NB4 (cell line): ENCODE data around the gene ANXA6.

ENCODE experiments used
- DNase-seq: peaks from one replicate; pipeline ENCODE4 v3.0.0; 2010; ENCODE audit warnings: low read depth
- H3K4me3 ChIP-seq: one replicate; pipeline ENCODE4 v1.5.1; 2011; ENCODE audit warnings: mild to moderate bottlenecking, low read depth, low read length, moderate library complexity
- CTCF ChIP-seq: IDR thresholded peaks from one replicate; pipeline ENCODE4 v1.5.1; 2012; ENCODE audit warnings: low read depth, low read length
- MAX ChIP-seq: IDR thresholded peaks from 2 replicates; pipeline ENCODE4 v1.6.1; 2011; ENCODE audit warnings: low read depth, low read length
- MYC ChIP-seq: IDR thresholded peaks from 2 replicates; pipeline ENCODE4 v1.6.1; 2011; ENCODE audit warnings: low read depth, low read length
- POLR2A ChIP-seq: IDR thresholded peaks from 2 replicates; pipeline ENCODE4 v1.6.1; 2011; ENCODE audit warnings: mild to moderate bottlenecking; ENCODE audit not compliant: insufficient read length; ENCODE audit errors: extremely low read depth

Gene ANXA6

GRCh38 chr5:151076616-151077015, 81.0 kb downstream of the ANXA6 start:
- TF ChIP-seq POLR2A (no peak), MYC (no peak), MAX (no peak), CTCF (no peak)
- no peak overlapping the region for H3K4me3 ChIP-seq
- DNase-seq = no peak

- no peak for TF ChIP-seq MYC
- TF ChIP-seq MAX = no peak
- TF ChIP-seq CTCF = no peak
- no peak for TF ChIP-seq POLR2A
- DNase-seq = no peak
- no peak overlapping the region for H3K4me3 ChIP-seq
These were observed 81.8 kb downstream of the ANXA6 start for GRCh38 chr5:151075698-151076331.

GRCh38 chr5:151074557-151074956, 83.0 kb downstream of the ANXA6 start:
- no peak overlapping the region for H3K4me3 ChIP-seq
- TF ChIP-seq MAX (no peak), CTCF (no peak), POLR2A (no peak), MYC (no peak)
- DNase-seq = no peak

GRCh38 chr5:151073280-151073679, 84.3 kb downstream of the ANXA6 start:
- H3K4me3 ChIP-seq = no peak overlapping the region
- TF ChIP-seq CTCF = no peak
- no peak for TF ChIP-seq MAX
- no peak for TF ChIP-seq MYC
- TF ChIP-seq POLR2A = no peak
- no peak for DNase-seq

- TF ChIP-seq MAX (no peak), CTCF (no peak), POLR2A (no peak), MYC (no peak)
- no peak overlapping the region for H3K4me3 ChIP-seq
- DNase-seq = no peak
These were observed 85.0 kb downstream of the ANXA6 start for GRCh38 chr5:151072630-151073025.
